SK-N-SH (cell line): ENCODE data around the gene CDH13.

Experiments used
- CHD2 ChIP-seq: fragments of 150-350 bp; IDR thresholded peaks from 2 replicates; pipeline ENCODE4 v1.6.1; 2018; ENCODE audit warnings: low read length; ENCODE audit not compliant: partially characterized antibody
- RFX5 ChIP-seq: IDR thresholded peaks from 2 replicates; pipeline ENCODE4 v1.6.1; 2012; ENCODE audit warnings: mild to moderate bottlenecking, improper control_type of control experiment, low read length
- TAF1 ChIP-seq: IDR thresholded peaks from 2 replicates; pipeline ENCODE4 v1.6.1; 2012; ENCODE audit warnings: low read depth, mild to moderate bottlenecking, low read length, moderate library complexity, borderline replicate concordance
- TF ChIP-seq, protein P1 (sequence below): fragments of 200-600 bp; sonication (generic); IDR thresholded peaks from 2 replicates; pipeline ENCODE4 v1.6.1; 2017; ENCODE audit warnings: antibody characterized with exemption, mild to moderate bottlenecking, moderate library complexity

DNA sequence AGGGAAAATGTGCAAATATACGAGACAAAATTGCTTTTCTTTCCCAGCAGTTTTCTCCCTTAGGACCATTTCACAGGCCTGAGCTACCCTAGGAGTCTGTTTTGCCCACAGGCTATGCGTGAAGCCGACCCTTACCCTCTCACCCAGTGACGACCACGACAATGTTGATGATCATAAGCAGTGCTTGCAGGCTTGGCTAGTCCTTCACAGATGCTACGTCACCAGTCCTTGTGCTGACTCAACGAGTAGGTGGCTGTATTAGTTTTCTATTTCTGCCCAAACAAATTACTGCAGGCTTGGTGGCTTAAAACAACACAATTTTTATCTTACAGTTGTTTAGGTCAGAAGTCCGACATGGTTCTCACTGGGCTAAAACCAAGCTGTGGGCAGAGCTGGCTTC is 606.4 kb downstream of the CDH13 start:
- TF ChIP-seq, protein P1, sequence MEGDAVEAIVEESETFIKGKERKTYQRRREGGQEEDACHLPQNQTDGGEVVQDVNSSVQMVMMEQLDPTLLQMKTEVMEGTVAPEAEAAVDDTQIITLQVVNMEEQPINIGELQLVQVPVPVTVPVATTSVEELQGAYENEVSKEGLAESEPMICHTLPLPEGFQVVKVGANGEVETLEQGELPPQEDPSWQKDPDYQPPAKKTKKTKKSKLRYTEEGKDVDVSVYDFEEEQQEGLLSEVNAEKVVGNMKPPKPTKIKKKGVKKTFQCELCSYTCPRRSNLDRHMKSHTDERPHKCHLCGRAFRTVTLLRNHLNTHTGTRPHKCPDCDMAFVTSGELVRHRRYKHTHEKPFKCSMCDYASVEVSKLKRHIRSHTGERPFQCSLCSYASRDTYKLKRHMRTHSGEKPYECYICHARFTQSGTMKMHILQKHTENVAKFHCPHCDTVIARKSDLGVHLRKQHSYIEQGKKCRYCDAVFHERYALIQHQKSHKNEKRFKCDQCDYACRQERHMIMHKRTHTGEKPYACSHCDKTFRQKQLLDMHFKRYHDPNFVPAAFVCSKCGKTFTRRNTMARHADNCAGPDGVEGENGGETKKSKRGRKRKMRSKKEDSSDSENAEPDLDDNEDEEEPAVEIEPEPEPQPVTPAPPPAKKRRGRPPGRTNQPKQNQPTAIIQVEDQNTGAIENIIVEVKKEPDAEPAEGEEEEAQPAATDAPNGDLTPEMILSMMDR, result no peak
- TF ChIP-seq TAF1, result no peak
- TF ChIP-seq RFX5, result no peak
- TF ChIP-seq CHD2, result no peak
